Measurements from ENCODE around the gene DNAJC5. TPM values are rescaled to one million over a fixed set of nuclear protein-coding genes. Genes with fewer than 3 reads are reported as not detected.

Gene DNAJC5
- total and polyA plus RNA-seq, 2 donors (not counting 1 experiment from before 2014, with no cell fraction given): 12.2 to 33.3 TPM

DNA sequence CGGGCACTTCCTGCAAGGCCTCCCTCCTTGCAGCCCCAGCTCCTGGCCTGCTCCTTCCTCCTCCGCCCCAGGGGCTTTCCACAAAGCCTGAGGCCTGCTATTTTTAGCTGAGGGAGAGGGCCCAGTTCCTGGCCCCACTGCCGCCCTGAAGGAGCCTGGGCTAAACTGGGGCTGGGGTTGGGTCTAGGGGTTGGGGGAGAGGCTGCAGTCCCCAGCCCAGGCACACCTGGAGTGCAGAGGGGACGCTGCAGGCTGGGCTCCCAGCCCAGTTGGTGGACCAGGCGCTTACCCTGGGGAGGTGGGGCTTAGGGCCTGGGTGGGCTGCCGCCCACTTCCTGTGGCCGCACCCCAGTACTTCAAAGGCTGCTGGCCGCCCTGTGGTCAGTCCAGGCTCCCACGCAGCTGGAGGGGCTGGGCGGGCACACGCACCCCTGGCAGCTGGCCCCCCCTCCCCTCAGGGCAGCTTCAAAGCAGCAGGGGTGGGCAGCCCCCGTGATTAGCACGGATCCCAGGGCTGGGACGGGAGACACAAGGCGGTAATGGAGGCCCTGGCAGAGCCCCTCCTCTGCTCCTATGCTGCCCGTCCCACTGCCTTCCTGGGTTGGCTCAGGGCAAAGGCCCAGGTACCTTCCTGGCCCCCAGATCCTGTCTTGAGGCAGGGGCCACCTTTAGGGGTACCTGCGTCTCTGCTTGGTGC is 40.7 kb upstream of the DNAJC5 start:
- H3K4me1 ChIP-seq (ENCODE audit: control insufficient read depth in 2 of 2, insufficient read depth in 2 of 2, low read length in 2 of 2): peaks cover 26 to 47% of the 10 kb centered on the region in 2 donors
- H3K27me3 Mint-ChIP-seq: peaks cover 15% of the 10 kb centered on the region
- no peak overlapping the region for H3K27ac ChIP-seq (ENCODE audit: low read length in 2 of 2)
- H4K20me1 ChIP-seq (ENCODE audit: control insufficient read depth, insufficient read depth, low read length, poor library complexity, severe bottlenecking): no peaks in the 10 kb centered on the region
- 23% methylated on average over 16 of the region's 17 CpGs for WGBS (ENCODE audit: insufficient coverage)
- ATAC-seq (ENCODE audit: low read depth) (no peak), DNase-seq (peak; percentile 23)
- no peak overlapping the region for H2AFZ ChIP-seq (ENCODE audit: insufficient read depth, low read depth, low read length, poor library complexity, severe bottlenecking)
- H3K4me1 Mint-ChIP-seq: peaks cover 30% of the 10 kb centered on the region
- no peak overlapping the region for H3K4me3 Mint-ChIP-seq
- CTCF ChIA-PET: interaction anchor here (0.8 kb wide), 1 partner anchor 68 kb away, joined by 3 read pairs; no protein-coding TSS in a partner anchor
- H3K9ac ChIP-seq (ENCODE audit: low read length): no peak overlapping the region
- no peaks in the 10 kb centered on the region for H3K9me3 Mint-ChIP-seq (ENCODE audit: insufficient read depth)
- no peak overlapping the region for H3K4me3 ChIP-seq (ENCODE audit: control extremely low read depth in 1 of 5, extremely low read depth in 1 of 5, insufficient read depth in 1 of 5, low read depth in 2 of 5, low read length in 4 of 5)
- H3K36me3 ChIP-seq (replicated peaks in 1 of 2; ENCODE audit: control extremely low read depth in 1 of 2, control insufficient read depth in 1 of 2, extremely low read depth in 1 of 2, insufficient read depth in 2 of 2, low read length in 1 of 2): no peaks in the 10 kb centered on the region
- no peaks in the 10 kb centered on the region for H3K79me2 ChIP-seq (ENCODE audit: control insufficient read depth, insufficient read depth, low read length)
- intact Hi-C loops (cut with micrococcal nuclease): no loop called here
- POLR2A ChIA-PET: interaction anchor here (0.6 kb wide), 1 partner anchor 333 kb away, joined by 4 read pairs; no protein-coding TSS in a partner anchor
- H3K27ac Mint-ChIP-seq: no peak overlapping the region
- H3K27me3 ChIP-seq (replicated peaks in 1 of 4; ENCODE audit: control extremely low read depth in 1 of 4, control insufficient read depth in 3 of 4, insufficient read depth in 4 of 4, low read length in 3 of 4): peaks cover 0 to 31% (median 9%) of the 10 kb centered on the region in 4 experiments
- H3K4me2 ChIP-seq (replicated peaks; ENCODE audit: low read depth, low read length, poor library complexity, severe bottlenecking): no peak overlapping the region
- no peaks in the 10 kb centered on the region for H3K9me3 ChIP-seq (ENCODE audit: control extremely low read depth in 1 of 3, control insufficient read depth in 2 of 3, insufficient read depth in 1 of 3, low read length in 2 of 3)
- TF ChIP-seq, protein P1, sequence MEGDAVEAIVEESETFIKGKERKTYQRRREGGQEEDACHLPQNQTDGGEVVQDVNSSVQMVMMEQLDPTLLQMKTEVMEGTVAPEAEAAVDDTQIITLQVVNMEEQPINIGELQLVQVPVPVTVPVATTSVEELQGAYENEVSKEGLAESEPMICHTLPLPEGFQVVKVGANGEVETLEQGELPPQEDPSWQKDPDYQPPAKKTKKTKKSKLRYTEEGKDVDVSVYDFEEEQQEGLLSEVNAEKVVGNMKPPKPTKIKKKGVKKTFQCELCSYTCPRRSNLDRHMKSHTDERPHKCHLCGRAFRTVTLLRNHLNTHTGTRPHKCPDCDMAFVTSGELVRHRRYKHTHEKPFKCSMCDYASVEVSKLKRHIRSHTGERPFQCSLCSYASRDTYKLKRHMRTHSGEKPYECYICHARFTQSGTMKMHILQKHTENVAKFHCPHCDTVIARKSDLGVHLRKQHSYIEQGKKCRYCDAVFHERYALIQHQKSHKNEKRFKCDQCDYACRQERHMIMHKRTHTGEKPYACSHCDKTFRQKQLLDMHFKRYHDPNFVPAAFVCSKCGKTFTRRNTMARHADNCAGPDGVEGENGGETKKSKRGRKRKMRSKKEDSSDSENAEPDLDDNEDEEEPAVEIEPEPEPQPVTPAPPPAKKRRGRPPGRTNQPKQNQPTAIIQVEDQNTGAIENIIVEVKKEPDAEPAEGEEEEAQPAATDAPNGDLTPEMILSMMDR (IDR thresholded peaks at IDR 0.05): no peak
- no peak for TF ChIP-seq EZH2 (IDR thresholded peaks at IDR 0.05; ENCODE audit: borderline replicate concordance, insufficient read depth, low read depth, low read length, poor library complexity, severe bottlenecking)

DNA sequence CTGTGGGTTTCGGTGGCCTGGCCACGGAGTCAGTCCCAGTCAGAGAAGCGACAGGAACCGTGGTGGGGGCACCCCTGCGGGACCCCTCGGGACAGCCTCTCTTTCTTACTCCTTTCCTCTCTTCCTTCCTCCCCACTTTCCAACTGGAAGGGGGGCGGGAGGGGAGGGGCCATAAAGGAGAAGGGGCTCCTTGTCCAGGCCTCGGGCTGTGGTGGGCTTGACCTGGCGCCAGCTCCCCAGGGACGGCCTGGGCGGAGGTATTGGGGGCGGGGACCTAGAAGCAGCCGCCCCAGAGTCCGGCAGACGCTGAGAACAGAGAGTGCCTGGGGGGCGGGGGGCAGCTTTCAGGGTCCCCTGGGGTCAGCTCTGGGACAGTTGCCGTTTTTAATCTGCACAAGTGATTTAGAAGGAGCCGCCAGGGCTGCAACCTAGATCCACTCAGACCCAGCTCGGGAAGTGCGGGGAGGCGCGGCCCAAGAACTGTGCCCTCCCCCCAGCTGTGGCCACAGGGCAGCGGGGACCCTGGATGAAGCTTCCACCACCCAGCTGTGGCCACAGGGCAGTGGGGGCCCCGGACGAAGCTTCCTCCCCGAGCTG is 40.1 kb upstream of the DNAJC5 start:
- no peak for TF ChIP-seq EZH2 (IDR thresholded peaks at IDR 0.05; ENCODE audit: borderline replicate concordance, insufficient read depth, low read depth, low read length, poor library complexity, severe bottlenecking)
- TF ChIP-seq, protein P1 (IDR thresholded peaks at IDR 0.05): no peak
- Histone ChIP-seq H3K9me3 (ENCODE audit: control extremely low read depth in 1 of 3, control insufficient read depth in 2 of 3, insufficient read depth in 1 of 3, low read length in 2 of 3) (no peaks in the 10 kb centered on the region), H3K4me3 (ENCODE audit: control extremely low read depth in 1 of 5, extremely low read depth in 1 of 5, insufficient read depth in 1 of 5, low read depth in 2 of 5, low read length in 4 of 5) (no peak overlapping the region), H3K4me1 (ENCODE audit: control insufficient read depth in 2 of 2, insufficient read depth in 2 of 2, low read length in 2 of 2) (peaks cover 26 to 49% of the 10 kb centered on the region in 2 donors), H3K36me3 (replicated peaks in 1 of 2; ENCODE audit: control extremely low read depth in 1 of 2, control insufficient read depth in 1 of 2, extremely low read depth in 1 of 2, insufficient read depth in 2 of 2, low read length in 1 of 2) (no peaks in the 10 kb centered on the region), H4K20me1 (ENCODE audit: control insufficient read depth, insufficient read depth, low read length, poor library complexity, severe bottlenecking) (no peaks in the 10 kb centered on the region), H3K79me2 (ENCODE audit: control insufficient read depth, insufficient read depth, low read length) (no peaks in the 10 kb centered on the region), H3K27ac (ENCODE audit: low read length in 2 of 2) (no peak overlapping the region), H3K9ac (ENCODE audit: low read length) (no peak overlapping the region), H3K27me3 (replicated peaks in 1 of 4; ENCODE audit: control extremely low read depth in 1 of 4, control insufficient read depth in 3 of 4, insufficient read depth in 4 of 4, low read length in 3 of 4) (peaks cover 0 to 31% (median 9%) of the 10 kb centered on the region in 4 experiments), H2AFZ (ENCODE audit: insufficient read depth, low read depth, low read length, poor library complexity, severe bottlenecking) (no peak overlapping the region), H3K4me2 (replicated peaks; ENCODE audit: low read depth, low read length, poor library complexity, severe bottlenecking) (no peak overlapping the region)
- intact Hi-C loops (cut with micrococcal nuclease): no loop called here
- CTCF ChIA-PET: interaction anchor here (0.8 kb wide), 1 partner anchor 68 kb away, joined by 3 read pairs; no protein-coding TSS in a partner anchor
- Mint-ChIP-seq H3K27ac (no peak overlapping the region), H3K4me1 (peaks cover 34% of the 10 kb centered on the region), H3K9me3 (ENCODE audit: insufficient read depth) (no peaks in the 10 kb centered on the region), H3K4me3 (no peak overlapping the region), H3K27me3 (peaks cover 15% of the 10 kb centered on the region)
- WGBS (ENCODE audit: insufficient coverage): 19% methylated on average over 18 of the region's 26 CpGs
- no peak for DNase-seq
- POLR2A ChIA-PET: no interaction called here
- ATAC-seq (ENCODE audit: low read depth): no peak

Measured in B cell (primary cell).